GM12878 (cell line): ENCODE measurements around the gene NAB1. TPM values are rescaled to one million over a fixed set of nuclear protein-coding genes. Genes with fewer than 3 reads are reported as not detected.

Experiments
- BCL3 ChIP-seq: IDR thresholded peaks from 2 replicates; pipeline ENCODE4 v1.6.1; 2011; ENCODE audit warnings: borderline replicate concordance, low read depth, mild to moderate bottlenecking, moderate library complexity, low read length; ENCODE audit not compliant: insufficient read depth, poor library complexity, severe bottlenecking
- BHLHE40 ChIP-seq, 2 experiments: fragments of 450-650 bp in 1 of 2; IDR thresholded peaks; 2 replicates each; pipeline ENCODE4 v1.6.1; 2011 to 2017; ENCODE audit warnings: low read depth in 2 of 2, borderline replicate concordance in 1 of 2, improper control_type of control experiment in 1 of 2, low read length in 1 of 2, mild to moderate bottlenecking in 1 of 2
- E2F4 ChIP-seq: IDR thresholded peaks from 2 replicates; pipeline ENCODE4 v1.6.1; 2012; ENCODE audit warnings: low read depth, low read length, improper control_type of control experiment
- HSF1 ChIP-seq: fragments of 150-350 bp; IDR thresholded peaks from 2 replicates; pipeline ENCODE4 v1.6.1; 2014; ENCODE audit warnings: mild to moderate bottlenecking, low read depth, low read length
- NRF1 ChIP-seq: conservative IDR thresholded peaks from 2 replicates; pipeline ENCODE4 v1.6.1; 2011; ENCODE audit warnings: mild to moderate bottlenecking, low read depth, low read length, improper control_type of control experiment
- TCF12 ChIP-seq: IDR thresholded peaks from 2 replicates; pipeline ENCODE4 v1.6.1; 2011; ENCODE audit warnings: low read depth, mild to moderate bottlenecking, low read length
- ZBTB4 ChIP-seq: fragments of 450-650 bp; formaldehyde crosslinking; IDR thresholded peaks from 2 replicates; pipeline ENCODE4 v1.4.0; 2022; ENCODE audit warnings: mild to moderate bottlenecking, moderate library complexity
- ZNF274 ChIP-seq: IDR thresholded peaks from one replicate; pipeline ENCODE4 v1.8.0; 2011; ENCODE audit not compliant: insufficient read length, insufficient read depth
- ZNF592 ChIP-seq: fragments of 450-650 bp; IDR thresholded peaks from 2 replicates; pipeline ENCODE4 v1.6.1; 2017; ENCODE audit warnings: mild to moderate bottlenecking, moderate library complexity
- polyA plus RNA-seq, 11 experiments: library from polyadenylated mRNA; depleted of rRNA in 4 of 11; unstranded in 6 of 11; stranded (reverse) in 5 of 11; fragments of >200 nt; fragmentation: Nextera tagmentation in 4 of 11; fragmentation: Illumina TruSeq in 1 of 11; extraction: Ambion mirVana in 4 of 11; extraction: Trizol in 1 of 11; gene quantifications; 1 replicate in 1 of 11; 2 replicates in 10 of 11; pipeline versions ENCODE4 v1.2.1 to v1.2.3, GENCODE V29; 2011 to 2016; ENCODE audit warnings: inconsistent platforms in 2 of 11, missing spikeins in 2 of 11, low read depth in 1 of 11
- total RNA-seq, 4 experiments: library from RNA; depleted of rRNA in 3 of 4; stranded (reverse); fragments of >200 nt in 3 of 4; fragmentation: Illumina TruSeq in 1 of 4; extraction: Trizol in 1 of 4; gene quantifications; 2 replicates each; pipeline versions ENCODE4 v1.2.1 to v1.2.3, GENCODE V29; 2013 to 2021
- TF ChIP-seq, protein P1 (sequence below): IDR thresholded peaks from 2 replicates; pipeline ENCODE4 v1.6.1; 2011; ENCODE audit warnings: low read depth, mild to moderate bottlenecking, low read length, moderate library complexity, borderline replicate concordance; ENCODE audit errors: extremely low read depth
- TF ChIP-seq, protein P2 (sequence below): fragments of 450-650 bp; IDR thresholded peaks from 2 replicates; pipeline ENCODE4 v1.6.1; 2016; ENCODE audit warnings: mild to moderate bottlenecking

Gene NAB1
- total and polyA plus RNA-seq, 10 of the 15 experiments (the other 5 are each of a cell fraction or from before 2014, with no cell fraction given): 4.5 to 39.6 (median 23.0) TPM

DNA sequence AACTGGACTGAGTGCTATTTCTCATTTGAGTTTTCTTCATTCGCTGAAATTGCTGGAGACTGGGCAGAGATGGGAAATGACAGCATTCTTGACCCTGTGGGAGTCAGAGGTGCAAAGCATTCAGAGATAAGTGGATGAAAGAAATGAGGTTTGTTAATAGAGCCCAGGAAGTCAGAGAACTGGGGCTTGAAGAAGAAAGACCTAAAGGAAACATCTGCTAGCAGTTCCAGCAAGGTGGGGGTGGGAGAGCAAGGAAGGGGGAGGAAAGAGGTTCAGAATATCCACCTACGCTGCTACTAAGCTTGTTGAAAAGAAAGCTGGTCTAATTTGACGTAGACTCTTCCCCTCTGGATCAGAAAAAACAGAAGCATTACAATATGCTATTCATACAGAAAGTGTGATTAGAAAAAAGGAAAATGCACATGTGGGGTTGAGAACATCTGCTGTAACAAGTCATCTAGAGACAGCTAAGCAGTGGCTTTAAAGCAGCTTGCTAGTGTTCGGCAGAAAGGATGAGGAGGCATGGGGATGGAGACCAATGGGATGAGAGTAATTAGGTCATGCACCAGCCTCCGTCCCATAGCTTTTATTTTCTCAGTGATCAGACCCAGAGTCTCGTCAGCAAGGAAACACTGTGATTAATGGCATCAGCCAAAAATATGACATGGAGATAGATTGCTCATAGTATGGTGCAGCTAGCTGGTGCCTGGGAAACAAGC, 29.7 kb downstream of the NAB1 start (continued):
- no peak for TF ChIP-seq ZBTB4
- TF ChIP-seq, protein P1, sequence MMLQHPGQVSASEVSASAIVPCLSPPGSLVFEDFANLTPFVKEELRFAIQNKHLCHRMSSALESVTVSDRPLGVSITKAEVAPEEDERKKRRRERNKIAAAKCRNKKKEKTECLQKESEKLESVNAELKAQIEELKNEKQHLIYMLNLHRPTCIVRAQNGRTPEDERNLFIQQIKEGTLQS: no peak
- no peak for TF ChIP-seq E2F4
- TF ChIP-seq ZNF592: no peak
- TF ChIP-seq HSF1: no peak
- TF ChIP-seq, protein P2, sequence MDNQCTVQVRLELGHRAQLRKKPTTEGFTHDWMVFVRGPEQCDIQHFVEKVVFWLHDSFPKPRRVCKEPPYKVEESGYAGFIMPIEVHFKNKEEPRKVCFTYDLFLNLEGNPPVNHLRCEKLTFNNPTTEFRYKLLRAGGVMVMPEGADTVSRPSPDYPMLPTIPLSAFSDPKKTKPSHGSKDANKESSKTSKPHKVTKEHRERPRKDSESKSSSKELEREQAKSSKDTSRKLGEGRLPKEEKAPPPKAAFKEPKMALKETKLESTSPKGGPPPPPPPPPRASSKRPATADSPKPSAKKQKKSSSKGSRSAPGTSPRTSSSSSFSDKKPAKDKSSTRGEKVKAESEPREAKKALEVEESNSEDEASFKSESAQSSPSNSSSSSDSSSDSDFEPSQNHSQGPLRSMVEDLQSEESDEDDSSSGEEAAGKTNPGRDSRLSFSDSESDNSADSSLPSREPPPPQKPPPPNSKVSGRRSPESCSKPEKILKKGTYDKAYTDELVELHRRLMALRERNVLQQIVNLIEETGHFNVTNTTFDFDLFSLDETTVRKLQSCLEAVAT: peak; percentile 72
- peak; percentile 87 for TF ChIP-seq TCF12
- TF ChIP-seq ZNF274: no peak
- TF ChIP-seq NRF1: no peak
- TF ChIP-seq BHLHE40 (IDR thresholded peaks at IDR 0.05; ENCODE audit: borderline replicate concordance in 1 of 2, low read depth in 2 of 2, low read length in 1 of 2): peak; percentile 62 to 80; a peak in 3 of 4 replicates
- no peak for TF ChIP-seq BCL3
